GM12865 (cell line): Measurements from ENCODE around the gene DEDD.

ENCODE experiments used
- DNase-seq: peaks from one replicate; pipeline ENCODE4 v3.0.0; 2010; ENCODE audit warnings: low read depth
- H3K4me3 ChIP-seq: 2 replicates; pipeline ENCODE4 v1.5.1; 2011; ENCODE audit warnings: mild to moderate bottlenecking, low read depth, low read length, control low read depth
- TF ChIP-seq, protein P1 (sequence below): IDR thresholded peaks from 2 replicates; pipeline ENCODE4 v1.5.1; 2011; ENCODE audit warnings: low read length, control low read depth, low read depth, inconsistent platforms; ENCODE audit not compliant: insufficient read depth; ENCODE audit errors: missing control alignments

Gene DEDD

GRCh38 chr1:161176468-161177111, 44.1 kb upstream of the DEDD start:
- peak overlapping the region; percentile 74 for H3K4me3 ChIP-seq
- TF ChIP-seq, protein P1, sequence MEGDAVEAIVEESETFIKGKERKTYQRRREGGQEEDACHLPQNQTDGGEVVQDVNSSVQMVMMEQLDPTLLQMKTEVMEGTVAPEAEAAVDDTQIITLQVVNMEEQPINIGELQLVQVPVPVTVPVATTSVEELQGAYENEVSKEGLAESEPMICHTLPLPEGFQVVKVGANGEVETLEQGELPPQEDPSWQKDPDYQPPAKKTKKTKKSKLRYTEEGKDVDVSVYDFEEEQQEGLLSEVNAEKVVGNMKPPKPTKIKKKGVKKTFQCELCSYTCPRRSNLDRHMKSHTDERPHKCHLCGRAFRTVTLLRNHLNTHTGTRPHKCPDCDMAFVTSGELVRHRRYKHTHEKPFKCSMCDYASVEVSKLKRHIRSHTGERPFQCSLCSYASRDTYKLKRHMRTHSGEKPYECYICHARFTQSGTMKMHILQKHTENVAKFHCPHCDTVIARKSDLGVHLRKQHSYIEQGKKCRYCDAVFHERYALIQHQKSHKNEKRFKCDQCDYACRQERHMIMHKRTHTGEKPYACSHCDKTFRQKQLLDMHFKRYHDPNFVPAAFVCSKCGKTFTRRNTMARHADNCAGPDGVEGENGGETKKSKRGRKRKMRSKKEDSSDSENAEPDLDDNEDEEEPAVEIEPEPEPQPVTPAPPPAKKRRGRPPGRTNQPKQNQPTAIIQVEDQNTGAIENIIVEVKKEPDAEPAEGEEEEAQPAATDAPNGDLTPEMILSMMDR, result no peak
- DNase-seq, result no peak

GRCh38 chr1:161175771-161176453, 43.4 kb upstream of the DEDD start:
- H3K4me3 ChIP-seq, result peak overlapping the region; percentile 74
- peak; percentile 69 for DNase-seq
- TF ChIP-seq, protein P1, result no peak

DNA sequence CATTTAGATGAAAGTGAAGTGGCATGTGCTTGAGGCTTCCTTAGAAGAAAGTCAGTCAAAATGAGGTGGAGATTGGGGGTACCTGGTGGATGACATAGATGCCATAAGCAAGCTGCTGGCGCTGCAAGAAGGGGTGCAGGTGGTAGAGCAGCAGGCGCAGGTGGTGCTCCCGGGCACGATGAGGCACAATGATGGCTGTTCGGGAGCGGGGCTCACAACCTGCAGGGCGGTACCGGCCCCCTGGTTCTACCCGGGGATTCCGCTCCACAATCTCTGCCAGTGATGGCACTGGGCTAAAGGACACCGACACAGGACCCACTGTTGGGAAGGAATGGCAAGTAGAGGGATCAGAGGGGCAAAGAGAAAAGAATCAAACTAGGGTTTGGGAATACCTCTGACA, 42.4 kb upstream of the DEDD start:
- H3K4me3 ChIP-seq, result no peak overlapping the region
- no peak for DNase-seq
- TF ChIP-seq, protein P1, result no peak

DNA sequence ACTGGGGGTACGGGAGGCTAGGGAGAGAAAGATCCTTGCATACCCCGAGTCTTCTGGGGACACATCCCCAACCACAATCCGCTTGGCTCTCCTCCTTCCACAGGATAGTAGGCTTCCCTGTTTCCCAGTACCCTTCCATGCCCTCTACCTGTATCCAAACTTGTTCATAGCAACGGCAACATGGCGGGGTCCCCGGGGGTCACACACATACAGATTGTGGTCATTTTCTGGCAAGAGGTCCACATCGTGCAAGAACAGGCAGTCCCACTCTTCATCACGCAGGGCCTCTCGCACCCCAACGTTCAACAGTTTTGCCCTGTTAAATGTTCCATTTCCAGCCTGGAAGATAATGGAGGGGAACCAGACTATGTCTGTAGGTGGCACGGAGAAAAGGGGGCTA, 41.2 kb upstream of the DEDD start:
- TF ChIP-seq, protein P1, result no peak
- no peak for DNase-seq
- no peak overlapping the region for H3K4me3 ChIP-seq

GRCh38 chr1:161172776-161173376, 40.4 kb upstream of the DEDD start:
- DNase-seq, result no peak
- no peak overlapping the region for H3K4me3 ChIP-seq
- TF ChIP-seq, protein P1, result no peak

DNA sequence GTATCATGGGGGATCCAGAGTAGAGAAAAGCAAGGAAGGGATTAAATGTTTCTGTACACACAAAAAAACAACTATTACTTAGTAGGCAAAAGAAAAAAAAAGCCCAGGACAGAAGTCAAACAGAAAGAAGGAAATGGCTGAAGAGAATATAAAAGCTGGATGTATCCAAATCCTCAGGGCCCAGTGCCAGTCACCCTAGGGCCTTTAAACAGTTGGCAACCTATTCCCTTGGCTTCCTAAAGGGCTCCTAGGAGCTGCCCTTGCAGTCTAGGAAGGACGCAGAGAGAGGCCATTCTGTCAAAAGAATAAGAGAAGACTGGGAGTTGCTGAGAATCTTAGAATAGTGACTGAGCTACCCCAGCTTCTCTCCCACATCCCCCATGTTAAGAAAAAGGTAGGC, 39.9 kb upstream of the DEDD start:
- H3K4me3 ChIP-seq, result no peak overlapping the region
- DNase-seq, result no peak
- TF ChIP-seq, protein P1, result no peak
